HG02623 (cell line): ENCODE measurements around the gene PRLR.
A peak's percentile ranks its signal among the peaks of the same experiment; 100 is the strongest.
"Not testable (repeated sequence)": the region's sequence is repeated elsewhere in the genome, so short reads cannot be mapped to it uniquely, and the experiment has no call there.

Source experiments
- ATAC-seq: cut with Tn5 transposase; IDR thresholded peaks from one replicate; pipeline ENCODE4 v1.9.1; 2021; ENCODE audit warnings: moderate library complexity; ENCODE audit not compliant: unreplicated experiment

PRLR gene

DNA sequence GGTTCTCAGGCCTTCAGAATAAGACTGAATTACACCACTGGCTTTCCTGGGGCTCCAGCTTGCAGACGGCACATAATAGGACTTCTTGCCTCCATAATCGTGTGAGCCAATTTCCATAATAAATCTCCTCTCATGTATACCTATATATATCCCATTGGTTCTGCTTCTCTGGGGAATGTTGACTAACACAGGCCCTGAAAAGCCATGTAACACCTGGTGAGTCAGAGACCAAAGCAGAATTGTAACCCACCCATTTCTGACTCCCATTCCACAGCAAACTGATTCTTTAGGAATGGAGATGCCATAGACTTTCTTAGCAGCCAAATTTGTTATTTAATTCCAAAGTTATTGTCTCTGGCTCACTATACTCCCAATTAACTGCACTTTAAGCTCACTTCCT, 97.1 kb downstream of the PRLR start:
- no peak for ATAC-seq

DNA sequence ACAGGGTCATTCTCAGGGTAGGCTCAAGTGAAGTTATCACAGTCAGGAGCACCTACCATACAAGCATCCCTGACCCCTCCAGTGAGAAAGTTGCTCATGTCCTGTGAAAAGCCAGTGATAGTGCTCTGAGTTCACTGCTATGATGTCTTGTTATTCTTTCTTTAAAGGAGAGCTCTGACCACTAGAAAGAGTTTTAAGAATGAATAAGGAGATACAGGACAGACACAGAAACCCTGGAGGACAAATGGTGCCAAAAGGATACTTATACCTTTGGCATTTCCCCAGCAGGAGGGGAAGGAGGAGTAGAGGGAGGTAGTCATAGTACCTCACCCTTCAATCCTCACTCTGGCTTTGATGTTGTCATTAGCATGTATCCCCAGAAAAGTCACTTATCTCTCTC, 98.6 kb downstream of the PRLR start:
- ATAC-seq, result no peak

DNA sequence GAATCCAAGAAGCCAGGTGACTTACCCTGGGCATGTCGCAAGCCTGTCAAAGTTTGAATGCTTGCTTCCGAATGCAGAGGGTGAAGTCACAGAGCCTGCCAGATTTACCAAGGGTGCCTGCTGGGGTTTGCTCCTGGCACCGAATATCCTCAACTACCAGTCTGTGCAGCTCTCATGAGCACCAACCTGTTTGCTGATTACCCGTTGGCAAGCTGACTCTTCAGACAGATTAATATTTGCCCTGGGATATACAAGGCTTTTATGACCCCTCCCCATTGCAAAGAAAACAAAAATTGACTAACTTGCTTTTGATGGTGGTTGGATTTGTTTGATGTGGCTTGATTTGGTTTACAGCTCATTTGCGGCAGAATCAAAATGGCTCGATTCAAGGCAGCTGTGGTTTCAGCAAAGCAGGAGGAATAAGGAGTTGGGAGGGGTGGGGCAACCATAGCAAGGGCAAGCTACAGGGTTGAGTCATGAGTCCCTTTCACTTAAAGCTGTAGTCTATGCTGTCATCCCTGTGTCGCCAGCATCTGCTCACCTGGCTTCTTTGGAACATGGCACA, 100.3 kb downstream of the PRLR start:
- no peak for ATAC-seq

- no peak for ATAC-seq
Observed at GRCh38 chr5:35129276-35129675, 101.0 kb downstream of the PRLR start.

DNA sequence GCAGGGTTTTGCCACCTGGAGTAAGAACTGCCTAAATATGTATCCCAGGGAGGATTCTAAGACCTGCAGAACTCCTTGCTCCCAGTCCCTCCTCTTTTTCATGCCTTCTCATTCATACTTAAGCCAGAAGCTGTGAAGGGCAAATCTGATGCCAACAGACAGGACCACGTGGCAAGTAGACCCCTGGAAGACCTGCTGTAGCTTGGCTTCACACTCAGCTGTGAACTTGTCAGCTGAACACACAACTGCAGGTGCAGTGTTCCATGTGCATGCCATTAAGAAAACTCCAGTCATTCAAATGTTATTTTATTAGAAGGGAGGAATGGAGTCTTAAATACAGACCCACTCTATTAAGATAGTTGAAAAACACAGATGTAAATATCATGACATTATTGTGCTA, 103.3 kb downstream of the PRLR start:
- ATAC-seq, result no peak

- no peak for ATAC-seq
Observed at GRCh38 chr5:35125746-35126145, 104.5 kb downstream of the PRLR start.

DNA sequence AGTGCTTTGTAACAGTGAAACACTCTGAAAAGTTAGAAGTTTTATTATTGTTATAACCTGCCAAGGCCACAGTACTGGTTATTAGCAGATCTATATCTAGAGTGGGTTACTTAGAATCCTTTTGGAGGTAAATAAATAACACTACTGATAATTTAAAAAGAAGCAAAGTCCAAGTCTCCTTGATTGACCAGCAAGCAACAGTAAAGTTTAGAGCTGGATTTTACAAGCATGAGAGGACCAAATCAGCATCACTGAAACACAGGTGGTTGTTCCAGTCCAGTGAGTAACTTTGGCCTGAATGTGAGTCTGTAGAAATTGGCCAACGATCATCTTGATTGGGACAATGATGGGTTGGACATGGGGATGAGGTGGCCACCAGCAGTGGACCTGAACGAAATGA, 105.4 kb downstream of the PRLR start:
- ATAC-seq, result no peak

DNA sequence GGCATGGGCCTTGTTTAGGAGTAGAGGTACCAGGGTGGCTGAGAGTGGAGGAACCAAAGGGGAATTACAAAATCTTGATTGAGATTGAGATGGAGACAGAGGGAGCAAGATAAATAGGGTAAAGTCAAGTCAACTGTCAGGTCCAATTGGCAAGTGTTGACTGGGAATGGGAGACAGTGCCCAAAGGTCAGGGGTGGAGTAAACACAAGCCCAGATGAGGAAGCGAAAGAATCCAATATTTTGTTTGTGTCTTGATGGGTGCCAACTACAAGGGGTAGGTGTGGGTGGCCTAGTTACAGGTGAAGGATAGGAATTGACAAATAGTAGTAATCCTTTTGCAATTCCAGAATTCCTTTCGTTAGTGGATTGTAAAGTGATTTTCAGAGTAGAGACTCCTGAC, 107.5 kb downstream of the PRLR start:
- ATAC-seq, result no peak

DNA sequence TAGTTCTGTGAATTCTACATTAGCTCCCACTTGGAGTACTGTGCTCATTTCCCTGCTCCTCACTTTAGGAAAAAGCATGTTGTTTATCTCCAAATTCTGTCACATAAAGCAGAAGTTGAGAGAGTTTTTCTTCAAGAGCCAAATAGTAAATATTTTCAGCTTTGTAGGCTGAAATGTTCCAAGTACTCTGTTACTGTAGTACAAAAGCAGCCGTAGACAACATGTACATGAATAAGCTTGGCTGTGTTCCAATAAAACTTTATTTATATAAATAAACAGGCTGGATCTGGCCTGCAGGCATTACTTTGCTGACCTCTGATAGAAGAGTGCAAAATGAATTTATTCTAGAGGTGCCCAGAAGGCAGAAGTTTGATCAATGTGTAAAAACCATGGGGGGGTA, 109.6 kb downstream of the PRLR start:
- ATAC-seq, result no peak

DNA sequence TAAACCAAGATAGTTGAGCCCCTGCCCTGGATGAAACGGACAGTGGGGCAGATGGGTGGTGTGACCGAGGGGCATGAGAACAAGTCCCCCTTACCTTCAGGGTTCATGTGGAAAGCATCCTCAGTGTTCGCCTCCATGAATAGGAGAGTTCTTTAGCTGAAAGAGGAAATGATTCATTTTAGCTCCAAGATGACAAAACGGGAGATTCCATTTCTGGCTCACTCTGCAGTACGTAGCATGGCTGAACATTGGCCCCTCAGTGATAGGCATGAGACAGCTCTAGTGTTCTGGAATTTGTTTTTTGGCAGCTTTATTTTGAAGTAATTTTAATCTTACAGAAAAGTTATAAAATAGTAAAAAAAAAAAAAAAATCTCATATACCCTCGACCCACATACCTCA, 112.3 kb downstream of the PRLR start:
- peak; percentile 69 for ATAC-seq

DNA sequence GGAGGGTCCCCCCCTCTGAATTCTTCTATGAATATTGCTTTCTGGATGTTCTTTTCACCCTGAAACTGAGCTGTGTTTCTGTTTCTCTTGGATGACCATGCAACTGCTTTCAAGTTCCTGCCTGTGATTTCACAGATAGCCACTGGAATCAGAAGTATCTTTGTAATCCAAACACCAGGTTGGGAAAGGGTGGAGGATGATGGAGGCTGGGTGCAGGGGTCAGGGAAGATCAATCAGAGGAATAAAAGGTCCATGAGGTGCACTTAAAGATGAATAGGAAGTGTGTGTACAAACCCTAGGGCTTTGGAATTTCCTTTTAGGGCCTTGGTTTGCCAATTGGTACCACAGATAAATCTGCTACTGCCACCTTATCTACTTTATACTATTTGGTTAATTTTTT, 114.4 kb downstream of the PRLR start:
- ATAC-seq, result no peak

GRCh38 chr5:35114698-35115097, 115.6 kb downstream of the PRLR start:
- no peak for ATAC-seq

DNA sequence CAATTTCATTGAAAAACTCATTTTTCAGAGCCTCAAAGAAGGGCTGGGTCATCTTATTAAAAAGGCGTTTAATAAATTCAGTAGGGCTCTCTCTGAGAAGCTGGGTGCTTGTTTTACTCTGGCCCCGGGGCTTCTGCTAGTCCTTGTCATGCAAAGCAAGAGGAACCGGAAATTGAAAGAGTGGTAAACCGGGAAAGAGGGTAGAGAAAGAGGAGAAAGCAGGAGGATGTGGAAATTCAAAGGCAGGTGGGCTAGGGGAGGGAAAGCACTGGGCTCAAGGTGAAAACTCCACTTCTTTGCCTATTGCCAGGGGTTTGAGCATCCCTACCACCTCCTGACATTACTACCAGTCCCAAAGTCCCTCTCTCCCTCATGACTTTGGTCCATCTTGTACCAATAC, 118.0 kb downstream of the PRLR start:
- ATAC-seq, result no peak

- ATAC-seq, result not testable (repeated sequence)
Observed at GRCh38 chr5:35104550-35104949, 125.7 kb downstream of the PRLR start.

DNA sequence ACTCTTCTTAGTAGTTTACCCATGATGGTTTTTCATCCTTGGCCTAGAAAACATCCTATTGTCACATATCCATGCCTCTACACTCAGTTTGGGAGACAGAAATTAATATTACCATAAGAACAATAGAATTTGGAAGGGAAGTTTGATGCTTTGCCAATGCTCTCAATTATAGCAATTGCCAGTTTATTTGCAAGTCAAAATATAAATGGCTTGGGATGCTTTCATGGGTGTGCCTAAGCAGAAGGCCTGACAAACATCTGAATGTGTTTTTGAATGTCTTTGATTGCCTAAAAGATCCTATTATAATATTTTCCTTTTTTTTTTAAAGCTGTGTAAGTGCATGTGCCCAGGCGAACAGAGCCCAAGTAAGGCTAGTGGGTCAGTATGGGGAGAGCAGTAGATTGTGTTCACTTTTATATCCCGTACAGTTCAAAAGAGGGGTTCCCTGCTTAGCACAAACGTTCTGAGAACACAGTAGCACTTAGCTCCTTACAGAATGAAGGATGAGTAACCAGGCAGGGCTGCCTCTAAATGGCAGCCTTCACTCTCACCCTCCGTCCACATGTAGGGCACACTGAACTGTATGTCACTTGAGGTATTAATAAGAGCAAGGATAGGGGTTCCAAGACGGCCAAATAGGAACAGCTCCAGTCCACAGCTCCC, 126.5 kb downstream of the PRLR start:
- no peak for ATAC-seq

GRCh38 chr5:35101720-35102119, 128.6 kb downstream of the PRLR start:
- not testable (repeated sequence) for ATAC-seq

GRCh38 chr5:35101016-35101415, 129.3 kb downstream of the PRLR start:
- ATAC-seq, result no peak

GRCh38 chr5:35098214-35098613, 132.1 kb downstream of the PRLR start:
- ATAC-seq, result peak; percentile 59

- no peak for ATAC-seq
Observed at GRCh38 chr5:35096932-35097331, 133.4 kb downstream of the PRLR start.

GRCh38 chr5:35096216-35096615, 134.1 kb downstream of the PRLR start:
- no peak for ATAC-seq

- no peak for ATAC-seq
Observed at GRCh38 chr5:35095366-35095765, 134.9 kb downstream of the PRLR start.

GRCh38 chr5:35094948-35095347, 135.3 kb downstream of the PRLR start:
- ATAC-seq, result no peak

DNA sequence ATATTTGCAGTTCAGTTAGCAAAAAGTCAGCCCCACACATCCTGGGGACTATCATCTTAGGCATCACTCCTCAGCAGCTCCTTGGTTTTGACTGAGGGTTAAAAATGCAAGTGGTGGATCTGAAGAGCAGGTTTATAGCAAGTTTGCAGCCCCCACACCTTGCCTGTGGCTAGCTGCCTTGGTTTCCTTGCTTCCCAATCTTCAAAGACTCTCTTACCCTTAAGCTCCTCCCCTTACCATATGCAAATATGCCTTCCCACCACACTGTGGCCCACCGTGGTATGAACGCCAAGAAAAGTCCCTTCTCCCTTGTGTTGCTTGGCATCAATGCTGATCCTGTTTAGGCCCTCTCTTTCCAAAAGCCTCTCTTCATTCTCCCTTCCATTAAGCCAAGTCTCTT, 137.6 kb downstream of the PRLR start:
- no peak for ATAC-seq
